ENCODE data around the gene ZBTB20.

DNA sequence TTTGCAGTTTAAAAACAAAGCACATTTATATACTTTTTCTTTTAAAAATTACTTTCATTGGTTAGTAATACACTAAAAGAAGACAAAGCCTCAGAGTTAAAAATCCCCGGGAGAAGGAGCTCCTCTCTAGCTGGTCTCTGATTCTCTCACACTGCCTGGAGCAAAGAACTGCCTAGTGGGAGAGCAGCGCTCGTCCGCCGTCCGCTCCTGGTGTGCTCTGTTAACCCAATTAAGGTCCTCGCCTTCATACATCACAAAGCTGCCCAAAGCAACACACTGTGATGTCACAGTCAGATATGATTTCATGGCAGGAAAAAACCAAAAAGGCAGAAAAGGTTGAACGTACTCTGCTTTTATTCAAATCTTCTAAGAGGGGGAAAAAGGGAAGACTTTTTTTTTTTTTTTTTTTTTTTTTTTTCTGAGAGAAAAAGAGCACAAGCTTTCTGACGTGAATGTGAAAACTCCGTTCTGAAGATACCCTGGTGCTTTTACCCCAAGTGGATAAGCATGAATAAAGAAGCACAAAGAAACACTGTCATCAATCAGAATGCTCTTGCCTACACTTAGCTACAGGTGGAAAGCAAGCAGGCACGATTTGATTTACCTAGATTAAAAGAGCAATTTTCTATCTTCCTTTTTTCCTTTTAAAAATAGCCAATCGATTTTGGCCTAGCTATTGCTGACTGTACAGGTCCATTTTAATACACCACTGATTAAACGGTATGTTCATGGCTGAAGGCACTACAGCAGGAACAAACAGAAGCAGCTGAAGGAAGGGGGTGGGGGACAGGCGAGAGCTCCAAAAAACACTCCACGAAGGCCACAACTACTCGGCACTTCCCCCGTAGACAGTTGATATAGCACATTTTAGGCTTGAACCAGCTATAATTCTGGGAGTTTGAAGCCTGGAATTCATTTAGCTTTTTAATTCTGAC, 738.1 kb downstream of the ZBTB20 start:
- TF ChIP-seq, protein P1, sequence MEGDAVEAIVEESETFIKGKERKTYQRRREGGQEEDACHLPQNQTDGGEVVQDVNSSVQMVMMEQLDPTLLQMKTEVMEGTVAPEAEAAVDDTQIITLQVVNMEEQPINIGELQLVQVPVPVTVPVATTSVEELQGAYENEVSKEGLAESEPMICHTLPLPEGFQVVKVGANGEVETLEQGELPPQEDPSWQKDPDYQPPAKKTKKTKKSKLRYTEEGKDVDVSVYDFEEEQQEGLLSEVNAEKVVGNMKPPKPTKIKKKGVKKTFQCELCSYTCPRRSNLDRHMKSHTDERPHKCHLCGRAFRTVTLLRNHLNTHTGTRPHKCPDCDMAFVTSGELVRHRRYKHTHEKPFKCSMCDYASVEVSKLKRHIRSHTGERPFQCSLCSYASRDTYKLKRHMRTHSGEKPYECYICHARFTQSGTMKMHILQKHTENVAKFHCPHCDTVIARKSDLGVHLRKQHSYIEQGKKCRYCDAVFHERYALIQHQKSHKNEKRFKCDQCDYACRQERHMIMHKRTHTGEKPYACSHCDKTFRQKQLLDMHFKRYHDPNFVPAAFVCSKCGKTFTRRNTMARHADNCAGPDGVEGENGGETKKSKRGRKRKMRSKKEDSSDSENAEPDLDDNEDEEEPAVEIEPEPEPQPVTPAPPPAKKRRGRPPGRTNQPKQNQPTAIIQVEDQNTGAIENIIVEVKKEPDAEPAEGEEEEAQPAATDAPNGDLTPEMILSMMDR (conservative IDR thresholded peaks at IDR 0.05 in 1 of 2, IDR thresholded peaks at IDR 0.05 in 1 of 2; ENCODE audit: low read depth in 1 of 2, low read length in 2 of 2): no peak
- TF ChIP-seq EZH2 (IDR thresholded peaks at IDR 0.05; ENCODE audit: low read length, missing control alignments): no peak
